ENCODE results near the gene PLA2G7. TPM values are rescaled to one million over a fixed set of nuclear protein-coding genes. Genes with fewer than 3 reads are reported as not detected.

PLA2G7 gene
- total and polyA plus RNA-seq, 2 of the 8 experiments (the other 6 are each of a cell fraction or from before 2014, with no cell fraction given), result 1.5 to 2.2 TPM

GRCh38 chr6:46699970-46700369 is 35.2 kb downstream of the PLA2G7 start:
- H2BK15ac ChIP-seq (ENCODE audit: low read length), result no peak overlapping the region
- H3K56ac ChIP-seq (replicated peaks; ENCODE audit: insufficient read length, low read depth, low read length), result no peak overlapping the region
- no peaks in the 10 kb centered on the region for H3K9me3 ChIP-seq (ENCODE audit: insufficient read depth in 2 of 2, low read depth in 1 of 2, low read length in 1 of 2)
- no peaks in the 10 kb centered on the region for H3K23me2 ChIP-seq (ENCODE audit: low read depth, low read length)
- H2BK120ac ChIP-seq (replicated peaks; ENCODE audit: low read depth, low read length), result no peak overlapping the region
- H3K4me2 ChIP-seq (ENCODE audit: insufficient read depth in 1 of 2, low read depth in 2 of 2, low read length in 2 of 2), result no peak overlapping the region
- no peak overlapping the region for H3K27ac ChIP-seq (ENCODE audit: low read depth, low read length)
- no peak overlapping the region for H2BK12ac ChIP-seq (ENCODE audit: low read depth, low read length)
- TF ChIP-seq BCL11A (IDR thresholded peaks at IDR 0.05; ENCODE audit: low read depth in 2 of 2, low read length in 2 of 2), result no peak
- TF ChIP-seq POU5F1 (IDR thresholded peaks at IDR 0.05; ENCODE audit: low read depth, low read length), result no peak
- H2AK5ac ChIP-seq (ENCODE audit: low read depth, low read length), result no peak overlapping the region
- no peak overlapping the region for H4K8ac ChIP-seq (ENCODE audit: extremely low read depth, insufficient read depth, low read length)
- H3K23ac ChIP-seq (ENCODE audit: insufficient read length), result no peak overlapping the region
- WGBS, 2 experiments (ENCODE audit: extremely low coverage in 1 of 2, insufficient coverage in 1 of 2, insufficient read length in 1 of 2, insufficient replicate concordance in 2 of 2, low coverage in 1 of 2, low lambda C conversion rate in 2 of 2, missing lambda C conversion rate in 1 of 2), result 94% methylated on average over 1 of the region's 1 CpG; no CpG with 5 or more reads in 1 of the 2 experiments
- H3K27me3 ChIP-seq (replicated peaks in 1 of 4; ENCODE audit: control insufficient read depth in 3 of 4, extremely low read depth in 1 of 4, insufficient read depth in 3 of 4, low read length in 3 of 4), result no peaks in the 10 kb centered on the region
- no peaks in the 10 kb centered on the region for H3K79me2 ChIP-seq (ENCODE audit: control insufficient read depth in 1 of 2, insufficient read depth in 2 of 2, low read length in 2 of 2)
- H3K4me3 ChIP-seq (ENCODE audit: extremely low read depth in 1 of 4, insufficient read depth in 2 of 4, low read depth in 3 of 4, low read length in 4 of 4), result no peak overlapping the region
- H2BK20ac ChIP-seq (ENCODE audit: low read length), result no peak overlapping the region
- no peak overlapping the region for H2BK5ac ChIP-seq (ENCODE audit: low read depth, low read length)
- H2AFZ ChIP-seq (ENCODE audit: low read length), result no peak overlapping the region
- no peak overlapping the region for H3K4ac ChIP-seq (replicated peaks; ENCODE audit: insufficient read length, low read depth, low read length)
- no peak overlapping the region for H3K9ac ChIP-seq (replicated peaks in 1 of 4; ENCODE audit: extremely low read depth in 1 of 4, low read depth in 3 of 4, low read length in 3 of 4)
- CTCF ChIA-PET (ENCODE audit: partially characterized antibody), result interaction anchor here (0.7 to 1.3 kb wide), 3 partner anchors 34 to 83 kb away, joined by 3 to 5 read pairs (median 3); no protein-coding TSS in a partner anchor
- H4K20me1 ChIP-seq (replicated peaks in 1 of 2; ENCODE audit: control insufficient read depth in 1 of 2, insufficient read depth in 2 of 2, low read length in 2 of 2), result no peaks in the 10 kb centered on the region
- no peak overlapping the region for H3K14ac ChIP-seq (ENCODE audit: insufficient read length)
- no peak for FAIRE-seq
- no peak overlapping the region for H3K18ac ChIP-seq (ENCODE audit: extremely low read depth, low read length)
- no peak overlapping the region for H4K91ac ChIP-seq (replicated peaks; ENCODE audit: insufficient read length, low read length)
- no peaks in the 10 kb centered on the region for H3K4me1 ChIP-seq (replicated peaks in 1 of 4; ENCODE audit: control insufficient read depth in 3 of 4, insufficient read depth in 4 of 4, low read length in 3 of 4)
- no peaks in the 10 kb centered on the region; the same call in 1 of the 2 replicates for H3K79me1 ChIP-seq (ENCODE audit: low read depth, low read length)
- H4K5ac ChIP-seq (ENCODE audit: insufficient read length, low read depth, low read length), result no peak overlapping the region
- DNase-seq (ENCODE audit: low read depth in 1 of 2, low spot score in 2 of 2), result no peak
- POLR2A ChIA-PET (ENCODE audit: partially characterized antibody), result no interaction called here
- no peaks in the 10 kb centered on the region for H3K36me3 ChIP-seq (ENCODE audit: control insufficient read depth in 2 of 4, insufficient read depth in 4 of 4, low read length in 3 of 4)

All from H1 (cell line).